ENCODE data around the gene CFTR. TPM values are rescaled to one million over a fixed set of nuclear protein-coding genes. Genes with fewer than 3 reads are reported as not detected.

The CFTR gene
- total RNA-seq, 1 experiment from 2014 or later, result 1.2 TPM

- no peak for TF ChIP-seq CTCF (conservative IDR thresholded peaks at IDR 0.05)
- H3K18ac ChIP-seq (ENCODE audit: insufficient read length, low read depth, low read length), result no peak overlapping the region
- H3K27ac ChIP-seq (ENCODE audit: insufficient read length, low read depth, low read length), result no peak overlapping the region
- no peaks in the 10 kb centered on the region for H3K4me1 ChIP-seq (ENCODE audit: insufficient read depth, low read length)
- no peak overlapping the region for H3K56ac ChIP-seq (ENCODE audit: insufficient read length, low read depth, low read length)
- H3K23ac ChIP-seq (ENCODE audit: insufficient read length, low read depth, low read length), result no peak overlapping the region
- no peak overlapping the region for H4K91ac ChIP-seq (ENCODE audit: insufficient read length, low read depth, low read length)
- no peaks in the 10 kb centered on the region for H3K79me2 ChIP-seq (ENCODE audit: insufficient read depth, low read length)
- no peaks in the 10 kb centered on the region for H3K9me3 Mint-ChIP-seq
- no peaks in the 10 kb centered on the region for H3K79me1 ChIP-seq (ENCODE audit: insufficient read depth, low read depth, low read length, poor library complexity, severe bottlenecking)
- no peak overlapping the region for H2BK20ac ChIP-seq (ENCODE audit: low read depth, low read length, poor library complexity, severe bottlenecking)
- H3T11ph ChIP-seq (ENCODE audit: low read length), result no peak overlapping the region
- no peak overlapping the region for H4K8ac ChIP-seq (replicated peaks; ENCODE audit: insufficient read length, low read depth, low read length)
- no peak overlapping the region for H2BK5ac ChIP-seq (ENCODE audit: insufficient read length, low read length)
- no peak overlapping the region for H3K4me3 Mint-ChIP-seq
- DNase-seq, result no peak
- no CpG with 5 or more reads among the region's 2 CpGs for WGBS (ENCODE audit: extremely low coverage, insufficient read length, low lambda C conversion rate)
- H3K27me3 ChIP-seq (ENCODE audit: insufficient read depth, low read length), result no peaks in the 10 kb centered on the region
- no peaks in the 10 kb centered on the region for H3K23me2 ChIP-seq (ENCODE audit: insufficient read length, low read depth, low read length, poor library complexity, severe bottlenecking)
- no peak overlapping the region for H3K4ac ChIP-seq (ENCODE audit: low read depth, low read length)
- H3K27me3 Mint-ChIP-seq (ENCODE audit: low read depth), result peaks cover 2% of the 10 kb centered on the region; the same call in 1 of the 2 replicates
- no peak overlapping the region for H3K27ac Mint-ChIP-seq
- no peak overlapping the region for H3K4me2 ChIP-seq (ENCODE audit: insufficient read depth, insufficient read length, low read length)
- H2BK15ac ChIP-seq (ENCODE audit: low read depth, low read length), result no peak overlapping the region
- no peak overlapping the region for H3K9ac ChIP-seq (ENCODE audit: extremely low read depth, insufficient read length, low read length)
- H2BK120ac ChIP-seq (ENCODE audit: low read depth, low read length, poor library complexity, severe bottlenecking), result no peak overlapping the region
- no peak overlapping the region for H2AFZ ChIP-seq (ENCODE audit: low read length)
- H3K4me1 Mint-ChIP-seq, result peaks cover 26 to 29% of the 10 kb centered on the region in 2 experiments
- H2BK12ac ChIP-seq (ENCODE audit: insufficient read length, low read depth, low read length), result no peak overlapping the region
- no peaks in the 10 kb centered on the region for H4K20me1 ChIP-seq (ENCODE audit: control insufficient read depth, insufficient read depth, insufficient read length)
- H2AK5ac ChIP-seq (ENCODE audit: insufficient read length, low read length), result no peak overlapping the region
- no peaks in the 10 kb centered on the region for H3K36me3 Mint-ChIP-seq (ENCODE audit: insufficient read depth in 1 of 3, low read depth in 3 of 3)
- no peak overlapping the region for H4K5ac ChIP-seq (ENCODE audit: insufficient read length, low read depth, low read length)
- H3K14ac ChIP-seq (ENCODE audit: insufficient read depth, low read length), result no peak overlapping the region
- H3K9me3 ChIP-seq (ENCODE audit: control insufficient read depth, low read depth, low read length), result no peaks in the 10 kb centered on the region
Observed at GRCh38 chr7:117489430-117489829, 9.6 kb downstream of the CFTR start.
